KMS-11 (cell line): Measurements from ENCODE around the gene TSEN2.

ENCODE experiments used
- H2AFZ ChIP-seq: fragments of 200-600 bp; sonication (generic); 2 replicates; pipeline ENCODE4 v1.6.1; 2016; ENCODE audit warnings: antibody characterized with exemption, mixed run types, low read depth
- H3K27ac ChIP-seq: fragments of 200-600 bp; sonication (generic); 2 replicates; pipeline ENCODE4 v1.6.1; 2016; ENCODE audit warnings: mild to moderate bottlenecking, mixed run types
- H3K27me3 ChIP-seq: fragments of 200-600 bp; sonication (generic); 2 replicates; pipeline ENCODE4 v1.6.1; 2017; ENCODE audit warnings: mild to moderate bottlenecking, low read depth, mixed run types, moderate library complexity; ENCODE audit not compliant: insufficient read depth
- H3K36me3 ChIP-seq: fragments of 200-600 bp; sonication (generic); 2 replicates; pipeline ENCODE4 v1.6.1; 2017; ENCODE audit warnings: mild to moderate bottlenecking, mixed run types; ENCODE audit not compliant: insufficient read depth
- H3K4me1 ChIP-seq: fragments of 200-600 bp; sonication (generic); 2 replicates; pipeline ENCODE4 v1.6.1; 2016; ENCODE audit warnings: mild to moderate bottlenecking, low read depth, mixed run types; ENCODE audit not compliant: poor library complexity, severe bottlenecking
- H3K4me2 ChIP-seq: fragments of 200-600 bp; sonication (generic); 2 replicates; pipeline ENCODE4 v1.7.0; 2016; ENCODE audit warnings: mild to moderate bottlenecking, mixed run types
- H3K4me3 ChIP-seq: fragments of 200-600 bp; sonication (generic); IDR thresholded peaks from 2 replicates; pipeline ENCODE4 v1.6.1; 2017; ENCODE audit warnings: low read depth, low read length, mixed read lengths; ENCODE audit not compliant: insufficient read depth
- H3K79me2 ChIP-seq: fragments of 200-600 bp; sonication (generic); 2 replicates; pipeline ENCODE4 v1.6.1; 2016; ENCODE audit warnings: low read depth, mixed run types; ENCODE audit not compliant: insufficient read depth
- H3K9ac ChIP-seq: fragments of 200-600 bp; sonication (generic); 2 replicates; pipeline ENCODE4 v1.6.1; 2016; ENCODE audit warnings: mild to moderate bottlenecking, mixed run types
- H4K20me1 ChIP-seq: fragments of 200-600 bp; sonication (generic); 2 replicates; pipeline ENCODE4 v1.6.1; 2016; ENCODE audit warnings: mild to moderate bottlenecking, mixed run types; ENCODE audit not compliant: insufficient read depth
- CTCF ChIP-seq: fragments of 200-600 bp; sonication (generic); conservative IDR thresholded peaks from 2 replicates; pipeline ENCODE4 v1.6.1; 2017; ENCODE audit warnings: low read depth, mild to moderate bottlenecking, antibody characterized with exemption, low read length, moderate library complexity, mixed read lengths

The TSEN2 gene

GRCh38 chr3:12438318-12438717 is 46.0 kb upstream of the TSEN2 start:
- no peak overlapping the region for H3K4me3 ChIP-seq
- no peaks in the 10 kb centered on the region for H4K20me1 ChIP-seq
- H3K4me2 ChIP-seq = no peak overlapping the region
- no peak overlapping the region for H3K9ac ChIP-seq
- H3K36me3 ChIP-seq = no peaks in the 10 kb centered on the region
- no peaks in the 10 kb centered on the region for H3K4me1 ChIP-seq
- no peaks in the 10 kb centered on the region for H3K79me2 ChIP-seq
- TF ChIP-seq CTCF = no peak
- H3K27me3 ChIP-seq = no peaks in the 10 kb centered on the region
- no peak overlapping the region for H2AFZ ChIP-seq
- H3K27ac ChIP-seq = no peak overlapping the region

- Histone ChIP-seq H2AFZ (no peak overlapping the region), H3K79me2 (no peaks in the 10 kb centered on the region), H3K4me3 (no peak overlapping the region), H4K20me1 (no peaks in the 10 kb centered on the region), H3K27me3 (no peaks in the 10 kb centered on the region), H3K4me2 (no peak overlapping the region), H3K9ac (no peak overlapping the region), H3K27ac (no peak overlapping the region), H3K36me3 (no peaks in the 10 kb centered on the region), H3K4me1 (no peaks in the 10 kb centered on the region)
- TF ChIP-seq CTCF = no peak
These were observed 44.9 kb upstream of the TSEN2 start for GRCh38 chr3:12439161-12439940.

GRCh38 chr3:12440927-12441714 is 43.2 kb upstream of the TSEN2 start:
- Histone ChIP-seq H3K79me2 (no peaks in the 10 kb centered on the region), H3K4me2 (no peak overlapping the region), H3K9ac (no peak overlapping the region), H3K27ac (no peak overlapping the region), H3K4me1 (no peaks in the 10 kb centered on the region), H3K4me3 (no peak overlapping the region), H4K20me1 (no peaks in the 10 kb centered on the region), H3K27me3 (no peaks in the 10 kb centered on the region), H3K36me3 (no peaks in the 10 kb centered on the region), H2AFZ (no peak overlapping the region)
- TF ChIP-seq CTCF = no peak

GRCh38 chr3:12442654-12443501 is 41.4 kb upstream of the TSEN2 start:
- Histone ChIP-seq H2AFZ (no peak overlapping the region), H3K27me3 (no peaks in the 10 kb centered on the region)
- TF ChIP-seq CTCF = no peak

More at GRCh38 chr3:12442654-12443501, 41.4 kb upstream of the TSEN2 start:
- H3K27ac ChIP-seq = no peak overlapping the region
- no peaks in the 10 kb centered on the region for H4K20me1 ChIP-seq
- H3K4me2 ChIP-seq = no peak overlapping the region
- H3K4me1 ChIP-seq = no peaks in the 10 kb centered on the region
- no peak overlapping the region for H3K9ac ChIP-seq
- no peaks in the 10 kb centered on the region for H3K36me3 ChIP-seq
- H3K4me3 ChIP-seq = no peak overlapping the region
- H3K79me2 ChIP-seq = no peaks in the 10 kb centered on the region
